Gastroesophageal sphincter (tissue), 3 donors: ENCODE measurements around the gene ITGA5.

Experiments
- CTCF ChIP-seq, 4 experiments: fragments of 200-600 bp in 2 of 4; fragments of 450-650 bp in 2 of 4; sonication (generic) in 1 of 4; IDR thresholded peaks; one replicate each; pipeline ENCODE4 v1.5.1; 2017 to 2019; ENCODE audit warnings: antibody characterized with exemption in 4 of 4, mild to moderate bottlenecking in 2 of 4, moderate library complexity in 2 of 4
- POLR2A ChIP-seq, 2 donors: fragments of 450-650 bp; IDR thresholded peaks; one replicate each; pipeline ENCODE4 v1.6.1; 2017; ENCODE audit warnings: antibody characterized with exemption in 2 of 2, mild to moderate bottlenecking in 2 of 2, moderate library complexity in 1 of 2
- POLR2AphosphoS5 ChIP-seq: sonication (generic); formaldehyde crosslinking; IDR thresholded peaks from one replicate; pipeline ENCODE4 v1.6.1; 2017; ENCODE audit warnings: antibody characterized with exemption

GRCh38 chr12:54356228-54356627 is 62.8 kb downstream of the ITGA5 start:
- TF ChIP-seq POLR2AphosphoS5 (peak; percentile 69), CTCF (IDR thresholded peaks at IDR 0.05) (no peak), POLR2A (IDR thresholded peaks at IDR 0.05) (no peak)
